WTC11 (cell line): ENCODE data around the gene RMND5A. TPM values are rescaled to one million over a fixed set of nuclear protein-coding genes. Genes with fewer than 3 reads are reported as not detected.
A peak's percentile ranks its signal among the peaks of the same experiment; 100 is the strongest.

Experiments used
- ATAC-seq: fragments of 200-7000 bp; cut with Tn5 transposase; 2 replicates; pipeline ENCODE4 v1.10.0; 2021; ENCODE audit warnings: mild to moderate bottlenecking, moderate library complexity
- CTCF ChIA-PET: fragments of 300-600 bp; sonication (Branson Sonifier 250); formaldehyde crosslinking; loops from one replicate; lab custom pipeline; 2021; ENCODE audit warnings: antibody characterized with exemption; lab: Charles Lee
- POLR2A ChIA-PET: fragments of 350-600 bp; sonication (Branson Sonifier 250); formaldehyde crosslinking; loops from one replicate; lab custom pipeline; 2021; ENCODE audit warnings: antibody characterized with exemption; lab: Charles Lee
- DNase-seq: peaks from one replicate; pipeline ENCODE4 v3.0.0; 2021; ENCODE audit warnings: low spot score
- H3K27ac Mint-ChIP-seq: 2 replicates; pipeline ENCODE4 v1.8.0; 2021; ENCODE audit warnings: mixed read lengths
- H3K27me3 Mint-ChIP-seq: 2 replicates; pipeline ENCODE4 v1.8.0; 2021; ENCODE audit warnings: low read depth, mild to moderate bottlenecking, moderate library complexity, mixed read lengths
- H3K36me3 Mint-ChIP-seq: 2 replicates; pipeline ENCODE4 v1.8.0; 2021; ENCODE audit warnings: mixed read lengths
- H3K4me1 Mint-ChIP-seq: 2 replicates; pipeline ENCODE4 v1.8.0; 2022; ENCODE audit warnings: mixed read lengths
- H3K4me3 Mint-ChIP-seq: 2 replicates; pipeline ENCODE4 v1.8.0; 2021; ENCODE audit warnings: mild to moderate bottlenecking, moderate library complexity, mixed read lengths
- H3K9me3 Mint-ChIP-seq: 2 replicates; pipeline ENCODE4 v1.8.0; 2021; ENCODE audit warnings: mixed read lengths
- AFF4 ChIP-seq: sonication (generic); formaldehyde crosslinking; IDR thresholded peaks from 2 replicates; pipeline ENCODE4 v1.8.1; 2023; ENCODE audit warnings: mild to moderate bottlenecking, missing genetic modification reagents, borderline replicate concordance
- ERG ChIP-seq: fragments of 250-450 bp; sonication (Bioruptor Pico); IDR thresholded peaks from 2 replicates; pipeline ENCODE4 v1.8.0; 2021; ENCODE audit warnings: mild to moderate bottlenecking
- ETV6 ChIP-seq: sonication (generic); formaldehyde crosslinking; IDR thresholded peaks from 2 replicates; pipeline ENCODE4 v1.8.1; 2022; ENCODE audit warnings: mild to moderate bottlenecking, missing genetic modification reagents
- GABPB1 ChIP-seq: sonication (generic); formaldehyde crosslinking; IDR thresholded peaks from 2 replicates; pipeline ENCODE4 v1.8.1; 2023; ENCODE audit warnings: mild to moderate bottlenecking, missing genetic modification reagents
- JUN ChIP-seq: sonication (generic); formaldehyde crosslinking; IDR thresholded peaks from 2 replicates; pipeline ENCODE4 v1.8.0; 2023; ENCODE audit warnings: mild to moderate bottlenecking, missing genetic modification reagents
- SMAD4 ChIP-seq: sonication (generic); formaldehyde crosslinking; IDR thresholded peaks from 2 replicates; pipeline ENCODE4 v1.8.0; 2022; ENCODE audit warnings: mild to moderate bottlenecking, missing genetic modification reagents
- TCF7 ChIP-seq: sonication (generic); formaldehyde crosslinking; IDR thresholded peaks from 2 replicates; pipeline ENCODE4 v1.8.0; 2022; ENCODE audit warnings: mild to moderate bottlenecking, low read depth, missing genetic modification reagents, moderate library complexity
- TEAD1 ChIP-seq: sonication (generic); formaldehyde crosslinking; IDR thresholded peaks from 2 replicates; pipeline ENCODE4 v1.8.0; 2022; ENCODE audit warnings: mild to moderate bottlenecking, missing genetic modification reagents
- TP53 ChIP-seq: sonication (generic); formaldehyde crosslinking; IDR thresholded peaks from 2 replicates; pipeline ENCODE4 v1.8.1; 2023; ENCODE audit warnings: mild to moderate bottlenecking, missing genetic modification reagents
- ZNF138 ChIP-seq: sonication (generic); formaldehyde crosslinking; conservative IDR thresholded peaks from 2 replicates; pipeline ENCODE4 v1.8.1; 2022; ENCODE audit warnings: mild to moderate bottlenecking, moderate library complexity, missing genetic modification reagents
- ZNF219 ChIP-seq: sonication (generic); formaldehyde crosslinking; IDR thresholded peaks from 2 replicates; pipeline ENCODE4 v1.8.0; 2023; ENCODE audit warnings: missing genetic modification reagents, mild to moderate bottlenecking, borderline replicate concordance
- ZNF232 ChIP-seq: sonication (generic); formaldehyde crosslinking; IDR thresholded peaks from 2 replicates; pipeline ENCODE4 v1.8.0; 2022; ENCODE audit warnings: mild to moderate bottlenecking, missing genetic modification reagents
- ZNF423 ChIP-seq: fragments of 250-450 bp; sonication (Bioruptor Pico); IDR thresholded peaks from 2 replicates; pipeline ENCODE4 v2.1.2; 2022; ENCODE audit warnings: mild to moderate bottlenecking, moderate library complexity
- total RNA-seq: library from RNA; stranded (reverse); gene quantifications from 3 replicates; pipeline ENCODE4 v1.2.3, GENCODE V29; 2021
- TF ChIP-seq, protein P1 (sequence below): sonication (generic); formaldehyde crosslinking; IDR thresholded peaks from 2 replicates; pipeline ENCODE4 v1.8.1; 2023; ENCODE audit warnings: mild to moderate bottlenecking, missing genetic modification reagents, moderate library complexity
- TF ChIP-seq, protein P2 (sequence below): sonication (generic); formaldehyde crosslinking; IDR thresholded peaks from 2 replicates; pipeline ENCODE4 v1.8.1; 2023; ENCODE audit warnings: mild to moderate bottlenecking, missing genetic modification reagents, moderate library complexity
- TF ChIP-seq, protein P3 (sequence below): fragments of 250-450 bp; sonication (Bioruptor Pico); conservative IDR thresholded peaks from 2 replicates; pipeline ENCODE4 v1.9.0; 2021; ENCODE audit warnings: mild to moderate bottlenecking
- TF ChIP-seq, protein P4 (sequence below): sonication (generic); formaldehyde crosslinking; IDR thresholded peaks from 2 replicates; pipeline ENCODE4 v1.8.0; 2022; ENCODE audit warnings: mild to moderate bottlenecking, missing genetic modification reagents
- TF ChIP-seq, protein P5 (sequence below): sonication (generic); formaldehyde crosslinking; IDR thresholded peaks from 2 replicates; pipeline ENCODE4 v1.8.1; 2023; ENCODE audit warnings: mild to moderate bottlenecking, moderate library complexity, missing genetic modification reagents

The RMND5A gene
- total RNA-seq, 1 experiment from 2014 or later, result 55.4 TPM

- TF ChIP-seq, protein P1, sequence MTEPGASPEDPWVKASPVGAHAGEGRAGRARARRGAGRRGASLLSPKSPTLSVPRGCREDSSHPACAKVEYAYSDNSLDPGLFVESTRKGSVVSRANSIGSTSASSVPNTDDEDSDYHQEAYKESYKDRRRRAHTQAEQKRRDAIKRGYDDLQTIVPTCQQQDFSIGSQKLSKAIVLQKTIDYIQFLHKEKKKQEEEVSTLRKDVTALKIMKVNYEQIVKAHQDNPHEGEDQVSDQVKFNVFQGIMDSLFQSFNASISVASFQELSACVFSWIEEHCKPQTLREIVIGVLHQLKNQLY (CRISPR knock-in tag), result no peak
- TF ChIP-seq, all 79 proteins: peak for 0
Observed at GRCh38 chr2:86806059-86806857, 86.2 kb downstream of the RMND5A start (continued).

GRCh38 chr2:86807133-86807467 is 87.0 kb downstream of the RMND5A start:
- H3K4me3 Mint-ChIP-seq, result peak overlapping the region; percentile 86
- H3K4me1 Mint-ChIP-seq, result peaks cover 16% of the 10 kb centered on the region
- TF ChIP-seq TCF7 (CRISPR knock-in tag), result no peak
- TF ChIP-seq SMAD4 (CRISPR knock-in tag), result no peak
- no peak for TF ChIP-seq ZNF219
- ChIA-PET POLR2A (no interaction called here), CTCF (interaction anchor here (0.9 to 1.5 kb wide), 4 partner anchors 16 to 289 kb away, joined by 3 to 5 read pairs (median 4); partner anchors contain the start of gene CD8A)
- H3K36me3 Mint-ChIP-seq, result no peaks in the 10 kb centered on the region
- H3K27me3 Mint-ChIP-seq, result peaks cover 50% of the 10 kb centered on the region
- DNase-seq (no peak), ATAC-seq (no peak)
- no peaks in the 10 kb centered on the region for H3K9me3 Mint-ChIP-seq
- H3K27ac Mint-ChIP-seq, result no peak overlapping the region

- H3K4me3 Mint-ChIP-seq, result peak overlapping the region; percentile 86
- DNase-seq, result peak; percentile 66
- H3K9me3 Mint-ChIP-seq, result no peaks in the 10 kb centered on the region
- ATAC-seq, result peak; percentile 75
- no peaks in the 10 kb centered on the region for H3K36me3 Mint-ChIP-seq
- no peak overlapping the region for H3K27ac Mint-ChIP-seq
- peaks cover 50% of the 10 kb centered on the region for H3K27me3 Mint-ChIP-seq
- POLR2A ChIA-PET, result no interaction called here
- CTCF ChIA-PET, result interaction anchor here (0.6 to 1.5 kb wide), 6 partner anchors 16 to 1488 kb away, joined by 3 to 5 read pairs (median 4); partner anchors contain the start of gene CD8A
- peaks cover 21% of the 10 kb centered on the region for H3K4me1 Mint-ChIP-seq
- TF ChIP-seq, protein P2, sequence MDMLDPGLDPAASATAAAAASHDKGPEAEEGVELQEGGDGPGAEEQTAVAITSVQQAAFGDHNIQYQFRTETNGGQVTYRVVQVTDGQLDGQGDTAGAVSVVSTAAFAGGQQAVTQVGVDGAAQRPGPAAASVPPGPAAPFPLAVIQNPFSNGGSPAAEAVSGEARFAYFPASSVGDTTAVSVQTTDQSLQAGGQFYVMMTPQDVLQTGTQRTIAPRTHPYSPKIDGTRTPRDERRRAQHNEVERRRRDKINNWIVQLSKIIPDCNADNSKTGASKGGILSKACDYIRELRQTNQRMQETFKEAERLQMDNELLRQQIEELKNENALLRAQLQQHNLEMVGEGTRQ (CRISPR knock-in tag), result peak; percentile 91
- TF ChIP-seq TCF7 (CRISPR knock-in tag) (no peak), TP53 (CRISPR knock-in tag) (peak; percentile 86), ZNF138 (CRISPR knock-in tag) (no peak), GABPB1 (CRISPR knock-in tag) (0 out of 2 replicates have a peak, but pooled peaks have one; percentile 35), TEAD1 (CRISPR knock-in tag) (peak; percentile 86), JUN (CRISPR knock-in tag) (peak; percentile 71; the same call in 1 of the 2 replicates), AFF4 (CRISPR knock-in tag) (0 out of 2 replicates have a peak, but pooled peaks have one; percentile 23), ZNF423 (no peak), ERG (CRISPR knock-in tag) (no peak), ZNF232 (CRISPR knock-in tag) (peak; percentile 77), ETV6 (CRISPR knock-in tag) (peak; percentile 76; the same call in 1 of the 2 replicates)
- TF ChIP-seq, protein P3, sequence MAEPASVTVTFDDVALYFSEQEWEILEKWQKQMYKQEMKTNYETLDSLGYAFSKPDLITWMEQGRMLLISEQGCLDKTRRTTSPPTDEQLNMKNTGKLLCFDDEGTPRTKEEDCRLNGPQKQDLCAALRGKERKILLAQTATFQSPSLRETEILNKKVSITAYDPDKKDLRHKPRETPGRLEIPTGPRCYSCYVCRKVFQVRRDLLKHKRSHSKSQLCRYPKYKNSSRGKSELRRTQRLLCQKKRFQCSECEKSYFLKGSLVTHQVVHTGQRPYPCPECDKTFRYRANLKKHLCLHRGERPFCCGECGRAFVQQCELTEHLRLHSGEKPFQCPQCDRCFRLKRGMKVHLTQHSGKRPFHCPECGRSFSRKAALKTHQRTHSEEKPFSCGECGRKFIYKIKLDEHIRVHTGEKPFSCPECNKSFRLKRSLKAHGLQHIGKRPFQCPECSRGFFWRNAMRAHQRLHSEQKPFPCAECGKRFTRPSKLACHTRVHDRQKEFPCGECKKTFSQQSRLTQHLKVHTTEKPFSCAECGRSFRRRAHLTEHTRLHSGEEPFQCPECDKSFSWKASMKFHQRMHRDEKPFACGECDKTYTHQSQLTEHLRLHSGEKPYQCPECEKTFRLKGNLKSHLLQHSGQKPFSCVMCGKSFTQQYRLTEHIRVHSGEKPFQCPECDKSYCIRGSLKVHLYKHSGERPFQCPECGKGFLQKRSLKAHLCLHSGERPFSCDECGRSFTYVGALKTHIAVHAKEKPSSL (CRISPR knock-in tag), result no peak
- TF ChIP-seq, protein P4, sequence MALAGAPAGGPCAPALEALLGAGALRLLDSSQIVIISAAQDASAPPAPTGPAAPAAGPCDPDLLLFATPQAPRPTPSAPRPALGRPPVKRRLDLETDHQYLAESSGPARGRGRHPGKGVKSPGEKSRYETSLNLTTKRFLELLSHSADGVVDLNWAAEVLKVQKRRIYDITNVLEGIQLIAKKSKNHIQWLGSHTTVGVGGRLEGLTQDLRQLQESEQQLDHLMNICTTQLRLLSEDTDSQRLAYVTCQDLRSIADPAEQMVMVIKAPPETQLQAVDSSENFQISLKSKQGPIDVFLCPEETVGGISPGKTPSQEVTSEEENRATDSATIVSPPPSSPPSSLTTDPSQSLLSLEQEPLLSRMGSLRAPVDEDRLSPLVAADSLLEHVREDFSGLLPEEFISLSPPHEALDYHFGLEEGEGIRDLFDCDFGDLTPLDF, result peak; percentile 95
- TF ChIP-seq, protein P5, sequence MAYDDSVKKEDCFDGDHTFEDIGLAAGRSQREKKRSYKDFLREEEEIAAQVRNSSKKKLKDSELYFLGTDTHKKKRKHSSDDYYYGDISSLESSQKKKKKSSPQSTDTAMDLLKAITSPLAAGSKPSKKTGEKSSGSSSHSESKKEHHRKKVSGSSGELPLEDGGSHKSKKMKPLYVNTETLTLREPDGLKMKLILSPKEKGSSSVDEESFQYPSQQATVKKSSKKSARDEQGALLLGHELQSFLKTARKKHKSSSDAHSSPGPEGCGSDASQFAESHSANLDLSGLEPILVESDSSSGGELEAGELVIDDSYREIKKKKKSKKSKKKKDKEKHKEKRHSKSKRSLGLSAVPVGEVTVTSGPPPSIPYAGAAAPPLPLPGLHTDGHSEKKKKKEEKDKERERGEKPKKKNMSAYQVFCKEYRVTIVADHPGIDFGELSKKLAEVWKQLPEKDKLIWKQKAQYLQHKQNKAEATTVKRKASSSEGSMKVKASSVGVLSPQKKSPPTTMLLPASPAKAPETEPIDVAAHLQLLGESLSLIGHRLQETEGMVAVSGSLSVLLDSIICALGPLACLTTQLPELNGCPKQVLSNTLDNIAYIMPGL (CRISPR knock-in tag), result no peak; the same call in 1 of the 2 replicates
Observed at GRCh38 chr2:86807468-86808275, 87.6 kb downstream of the RMND5A start.
